Stimulated activated naive B cell treated with anti-CD40 and anti-IgM and Interleukin-4, amounts not matched to agents 10 μg/mL and 1 μg/mL and 100 μg/mL, for 72 hours (primary cell): Measurements from ENCODE around the gene PALM.
"Not testable (repeated sequence)": the region's sequence is repeated elsewhere in the genome, so short reads cannot be mapped to it uniquely, and the experiment has no call there.

ENCODE experiments used
- ATAC-seq, 2 donors: fragments of 150-1000 bp; cut with Tn5 transposase; replicated peaks; 2 replicates each; pipeline ENCODE4 v1.10.0; 2021; ENCODE audit warnings: moderate library complexity in 1 of 2
- DNase-seq: peaks from one replicate; pipeline ENCODE4 v3.0.0; 2021
- H3K27ac Mint-ChIP-seq: one replicate; pipeline ENCODE4 v1.8.0; 2022; ENCODE audit warnings: mild to moderate bottlenecking, mixed read lengths
- H3K27me3 Mint-ChIP-seq, 2 donors: one replicate each; pipeline ENCODE4 v1.8.0; 2022; ENCODE audit warnings: mixed read lengths in 2 of 2
- H3K36me3 Mint-ChIP-seq, 2 donors: one replicate each; pipeline ENCODE4 v1.8.0; 2022; ENCODE audit warnings: mixed read lengths in 2 of 2, mild to moderate bottlenecking in 1 of 2
- H3K4me1 Mint-ChIP-seq, 2 donors: one replicate each; pipeline ENCODE4 v1.8.0; 2022; ENCODE audit warnings: mixed read lengths in 2 of 2, mild to moderate bottlenecking in 1 of 2
- H3K4me3 Mint-ChIP-seq, 2 donors: one replicate each; pipeline ENCODE4 v1.8.0; 2022; ENCODE audit warnings: mild to moderate bottlenecking in 2 of 2, mixed read lengths in 2 of 2, moderate library complexity in 1 of 2
- H3K9me3 Mint-ChIP-seq, 2 donors: one replicate each; pipeline ENCODE4 v1.8.0; 2022; ENCODE audit warnings: mixed read lengths in 2 of 2, mild to moderate bottlenecking in 1 of 2

Gene PALM

GRCh38 chr19:740816-741505 is 32.2 kb downstream of the PALM start:
- not testable (repeated sequence) for H3K27ac Mint-ChIP-seq, H3K4me1 Mint-ChIP-seq, H3K4me3 Mint-ChIP-seq, H3K36me3 Mint-ChIP-seq, ATAC-seq, DNase-seq, H3K9me3 Mint-ChIP-seq
- H3K27me3 Mint-ChIP-seq: peaks cover 9 to 22% of the 10 kb centered on the region in 2 donors

- peak; percentile 48 to 69 for ATAC-seq
- peaks cover 9 to 22% of the 10 kb centered on the region in 2 donors for H3K27me3 Mint-ChIP-seq
- H3K9me3 Mint-ChIP-seq: peaks cover 0 to 3% of the 10 kb centered on the region in 2 donors
- DNase-seq: no peak
- peaks cover 0 to 7% of the 10 kb centered on the region in 2 donors for H3K4me1 Mint-ChIP-seq
- H3K36me3 Mint-ChIP-seq: no peaks in the 10 kb centered on the region
- no peak overlapping the region for H3K4me3 Mint-ChIP-seq
- H3K27ac Mint-ChIP-seq: peak overlapping the region; percentile 31
Measured at GRCh38 chr19:741506-742131, 32.9 kb downstream of the PALM start.

GRCh38 chr19:742540-743075 is 33.9 kb downstream of the PALM start:
- Mint-ChIP-seq H3K4me1 (peaks cover 0 to 3% of the 10 kb centered on the region in 2 donors), H3K27me3 (peaks cover 4 to 16% of the 10 kb centered on the region in 2 donors), H3K9me3 (peaks cover 0 to 5% of the 10 kb centered on the region in 2 donors), H3K27ac (no peak overlapping the region), H3K36me3 (peaks cover 0 to 1% of the 10 kb centered on the region in 2 donors), H3K4me3 (no peak overlapping the region)
- no peak for DNase-seq
- no peak for ATAC-seq

GRCh38 chr19:743168-743687 is 34.5 kb downstream of the PALM start:
- Mint-ChIP-seq H3K36me3 (peaks cover 0 to 1% of the 10 kb centered on the region in 2 donors), H3K4me1 (no peaks in the 10 kb centered on the region), H3K27ac (no peak overlapping the region), H3K27me3 (peaks cover 0 to 10% of the 10 kb centered on the region in 2 donors), H3K4me3 (no peak overlapping the region), H3K9me3 (peaks cover 0 to 8% of the 10 kb centered on the region in 2 donors)
- DNase-seq (no peak), ATAC-seq (no peak)

GRCh38 chr19:745138-745537 is 36.4 kb downstream of the PALM start:
- not testable (repeated sequence) for H3K27me3 Mint-ChIP-seq, H3K4me1 Mint-ChIP-seq, H3K36me3 Mint-ChIP-seq, ATAC-seq, H3K4me3 Mint-ChIP-seq, H3K9me3 Mint-ChIP-seq, H3K27ac Mint-ChIP-seq, DNase-seq

GRCh38 chr19:746208-746819 is 37.6 kb downstream of the PALM start:
- Mint-ChIP-seq H3K27ac (no peak overlapping the region), H3K27me3 (peaks cover 0 to 5% of the 10 kb centered on the region in 2 donors), H3K4me3 (no peak overlapping the region), H3K36me3 (peaks cover 0 to 1% of the 10 kb centered on the region in 2 donors), H3K9me3 (peaks cover 0 to 8% of the 10 kb centered on the region in 2 donors), H3K4me1 (no peaks in the 10 kb centered on the region)
- DNase-seq (no peak), ATAC-seq (no peak)

GRCh38 chr19:746956-747355 is 38.2 kb downstream of the PALM start:
- Mint-ChIP-seq H3K27ac (no peak overlapping the region), H3K4me3 (no peak overlapping the region), H3K36me3 (peaks cover 0 to 1% of the 10 kb centered on the region in 2 donors), H3K4me1 (no peaks in the 10 kb centered on the region), H3K27me3 (peaks cover 0 to 5% of the 10 kb centered on the region in 2 donors), H3K9me3 (peaks cover 0 to 8% of the 10 kb centered on the region in 2 donors)
- ATAC-seq (no peak), DNase-seq (no peak)

GRCh38 chr19:747432-748273 is 38.9 kb downstream of the PALM start:
- ATAC-seq: no peak
- Mint-ChIP-seq H3K4me1 (no peaks in the 10 kb centered on the region), H3K4me3 (no peak overlapping the region), H3K36me3 (peaks cover 0 to 1% of the 10 kb centered on the region in 2 donors), H3K9me3 (peaks cover 0 to 8% of the 10 kb centered on the region in 2 donors), H3K27me3 (peaks cover 0 to 5% of the 10 kb centered on the region in 2 donors), H3K27ac (no peak overlapping the region)
- DNase-seq: no peak

- Mint-ChIP-seq H3K27me3 (peaks cover 4 to 5% of the 10 kb centered on the region in 2 donors), H3K27ac (no peak overlapping the region), H3K4me3 (no peak overlapping the region), H3K4me1 (peaks cover 0 to 2% of the 10 kb centered on the region in 2 donors), H3K36me3 (peaks cover 0 to 1% of the 10 kb centered on the region in 2 donors), H3K9me3 (peaks cover 0 to 8% of the 10 kb centered on the region in 2 donors)
- DNase-seq (no peak), ATAC-seq (no peak)
Measured at GRCh38 chr19:748274-748598, 39.5 kb downstream of the PALM start.

GRCh38 chr19:749811-750210 is 41.1 kb downstream of the PALM start:
- Mint-ChIP-seq H3K4me3 (no peak overlapping the region), H3K4me1 (peaks cover 0 to 2% of the 10 kb centered on the region in 2 donors), H3K27ac (no peak overlapping the region), H3K36me3 (peaks cover 0 to 1% of the 10 kb centered on the region in 2 donors), H3K27me3 (peaks cover 8 to 11% of the 10 kb centered on the region in 2 donors), H3K9me3 (peaks cover 0 to 8% of the 10 kb centered on the region in 2 donors)
- no peak for ATAC-seq
- no peak for DNase-seq

GRCh38 chr19:750640-751423 is 42.1 kb downstream of the PALM start, which contains the start of gene MISP:
Gene MISP, plus strand, starts transcription at chr19:751112. Its CDS starts 5,835 bp downstream, at chr19:756947.
- Mint-ChIP-seq H3K4me1 (peaks cover 0 to 2% of the 10 kb centered on the region in 2 donors), H3K36me3 (peaks cover 0 to 1% of the 10 kb centered on the region in 2 donors), H3K9me3 (peaks cover 0 to 8% of the 10 kb centered on the region in 2 donors), H3K4me3 (no peak within 1 kb of the TSS), H3K27me3 (peaks cover 10 to 15% of the 10 kb centered on the region in 2 donors), H3K27ac (no peak within 1 kb of the TSS)
- ATAC-seq (no peak), DNase-seq (no peak)

- DNase-seq: no peak
- Mint-ChIP-seq H3K4me1 (peaks cover 0 to 2% of the 10 kb centered on the region in 2 donors), H3K9me3 (peaks cover 0 to 8% of the 10 kb centered on the region in 2 donors), H3K27me3 (peaks cover 10 to 15% of the 10 kb centered on the region in 2 donors), H3K4me3 (no peak overlapping the region), H3K27ac (no peak overlapping the region), H3K36me3 (peaks cover 0 to 1% of the 10 kb centered on the region in 2 donors)
- no peak for ATAC-seq
Measured at GRCh38 chr19:751501-752341, 43.0 kb downstream of the PALM start.
